HepG2 (cell line): ENCODE data around the gene IFNAR1.

Source experiments
- EZH2 ChIP-seq: conservative IDR thresholded peaks from 2 replicates; pipeline ENCODE4 v1.6.1; 2012; ENCODE audit warnings: mild to moderate bottlenecking, low read depth, low read length, moderate library complexity
- JUNB ChIP-seq: sonication (generic); formaldehyde crosslinking; IDR thresholded peaks from 2 replicates; pipeline ENCODE4 v1.8.0; 2022; ENCODE audit warnings: missing genetic modification reagents, mild to moderate bottlenecking, borderline replicate concordance
- MXI1 ChIP-seq: IDR thresholded peaks from 3 replicates; pipeline ENCODE4 v1.6.1; 2012; ENCODE audit warnings: low read depth, low read length, inconsistent platforms, borderline replicate concordance
- NKX3-1 ChIP-seq: sonication (generic); formaldehyde crosslinking; IDR thresholded peaks from 2 replicates; pipeline ENCODE4 v1.5.0; 2020; ENCODE audit warnings: missing genetic modification reagents
- PITX1 ChIP-seq: sonication (generic); formaldehyde crosslinking; IDR thresholded peaks from 2 replicates; pipeline ENCODE4 v1.5.1; 2020; ENCODE audit warnings: mild to moderate bottlenecking, missing genetic modification reagents
- POLR2A ChIP-seq, 2 experiments: IDR thresholded peaks; 2 replicates each; pipeline ENCODE4 v1.6.1; 2011; ENCODE audit warnings: low read depth in 2 of 2, low read length in 2 of 2, mild to moderate bottlenecking in 1 of 2, moderate library complexity in 1 of 2; ENCODE audit not compliant: insufficient read depth in 1 of 2
- SNAPC2 ChIP-seq: sonication (generic); formaldehyde crosslinking; IDR thresholded peaks from 2 replicates; pipeline ENCODE4 v1.8.1; 2022; ENCODE audit warnings: mild to moderate bottlenecking, missing genetic modification reagents
- TAF1 ChIP-seq: sonication (generic); formaldehyde crosslinking; IDR thresholded peaks from 2 replicates; pipeline ENCODE4 v1.4.0; 2020; ENCODE audit warnings: missing genetic modification reagents
- YY1 ChIP-seq: IDR thresholded peaks from 2 replicates; pipeline ENCODE4 v1.6.1; 2011; ENCODE audit warnings: low read length, low read depth, moderate library complexity, mild to moderate bottlenecking; ENCODE audit not compliant: insufficient read depth, insufficient replicate concordance
- ZNF143 ChIP-seq: sonication (generic); formaldehyde crosslinking; IDR thresholded peaks from 2 replicates; pipeline ENCODE4 v1.4.0; 2020; ENCODE audit warnings: missing genetic modification reagents
- ZNF776 ChIP-seq: sonication (generic); formaldehyde crosslinking; IDR thresholded peaks from 2 replicates; pipeline ENCODE4 v1.4.0; 2020; ENCODE audit warnings: mild to moderate bottlenecking, missing genetic modification reagents
- TF ChIP-seq, protein P1 (sequence below): sonication (generic); formaldehyde crosslinking; IDR thresholded peaks from 2 replicates; pipeline ENCODE4 v1.5.0; 2020; ENCODE audit warnings: mild to moderate bottlenecking, missing genetic modification reagents, moderate library complexity
- TF ChIP-seq, protein P2 (sequence below): sonication (generic); formaldehyde crosslinking; conservative IDR thresholded peaks from 2 replicates; pipeline ENCODE4 v1.8.1; 2023; ENCODE audit warnings: missing genetic modification reagents

DNA sequence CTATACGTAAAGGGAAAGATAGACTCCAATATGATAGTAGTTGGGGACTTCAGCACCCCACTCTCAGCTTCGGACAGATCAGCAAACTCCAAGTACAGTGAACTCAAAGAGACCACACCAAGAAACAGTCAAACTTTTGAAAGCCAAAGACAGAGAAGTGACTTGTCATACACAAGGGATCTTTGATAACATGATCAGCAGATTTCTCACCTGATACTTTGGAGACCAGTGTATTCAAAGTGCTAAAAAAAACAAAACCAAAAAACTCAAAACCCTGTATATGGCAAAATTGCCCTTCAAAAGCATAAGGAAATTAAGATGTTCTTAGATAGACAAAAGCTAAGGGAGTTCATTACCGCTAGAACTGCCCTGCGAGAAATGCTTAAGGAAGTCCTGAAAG is 9.4 kb downstream of the IFNAR1 start:
- TF ChIP-seq MXI1 (no peak), POLR2A (IDR thresholded peaks at IDR 0.05; ENCODE audit: insufficient read depth in 1 of 2, low read depth in 2 of 2, low read length in 2 of 2) (no peak), ZNF776 (CRISPR knock-in tag) (no peak), SNAPC2 (CRISPR knock-in tag) (no peak), JUNB (CRISPR knock-in tag) (no peak), TAF1 (CRISPR knock-in tag) (no peak), EZH2 (no peak), PITX1 (CRISPR knock-in tag) (no peak), NKX3-1 (no peak), ZNF143 (CRISPR knock-in tag) (no peak), YY1 (no peak)
- TF ChIP-seq, protein P1, sequence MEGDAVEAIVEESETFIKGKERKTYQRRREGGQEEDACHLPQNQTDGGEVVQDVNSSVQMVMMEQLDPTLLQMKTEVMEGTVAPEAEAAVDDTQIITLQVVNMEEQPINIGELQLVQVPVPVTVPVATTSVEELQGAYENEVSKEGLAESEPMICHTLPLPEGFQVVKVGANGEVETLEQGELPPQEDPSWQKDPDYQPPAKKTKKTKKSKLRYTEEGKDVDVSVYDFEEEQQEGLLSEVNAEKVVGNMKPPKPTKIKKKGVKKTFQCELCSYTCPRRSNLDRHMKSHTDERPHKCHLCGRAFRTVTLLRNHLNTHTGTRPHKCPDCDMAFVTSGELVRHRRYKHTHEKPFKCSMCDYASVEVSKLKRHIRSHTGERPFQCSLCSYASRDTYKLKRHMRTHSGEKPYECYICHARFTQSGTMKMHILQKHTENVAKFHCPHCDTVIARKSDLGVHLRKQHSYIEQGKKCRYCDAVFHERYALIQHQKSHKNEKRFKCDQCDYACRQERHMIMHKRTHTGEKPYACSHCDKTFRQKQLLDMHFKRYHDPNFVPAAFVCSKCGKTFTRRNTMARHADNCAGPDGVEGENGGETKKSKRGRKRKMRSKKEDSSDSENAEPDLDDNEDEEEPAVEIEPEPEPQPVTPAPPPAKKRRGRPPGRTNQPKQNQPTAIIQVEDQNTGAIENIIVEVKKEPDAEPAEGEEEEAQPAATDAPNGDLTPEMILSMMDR: no peak
- TF ChIP-seq, protein P2, sequence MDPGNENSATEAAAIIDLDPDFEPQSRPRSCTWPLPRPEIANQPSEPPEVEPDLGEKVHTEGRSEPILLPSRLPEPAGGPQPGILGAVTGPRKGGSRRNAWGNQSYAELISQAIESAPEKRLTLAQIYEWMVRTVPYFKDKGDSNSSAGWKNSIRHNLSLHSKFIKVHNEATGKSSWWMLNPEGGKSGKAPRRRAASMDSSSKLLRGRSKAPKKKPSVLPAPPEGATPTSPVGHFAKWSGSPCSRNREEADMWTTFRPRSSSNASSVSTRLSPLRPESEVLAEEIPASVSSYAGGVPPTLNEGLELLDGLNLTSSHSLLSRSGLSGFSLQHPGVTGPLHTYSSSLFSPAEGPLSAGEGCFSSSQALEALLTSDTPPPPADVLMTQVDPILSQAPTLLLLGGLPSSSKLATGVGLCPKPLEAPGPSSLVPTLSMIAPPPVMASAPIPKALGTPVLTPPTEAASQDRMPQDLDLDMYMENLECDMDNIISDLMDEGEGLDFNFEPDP (CRISPR knock-in tag): no peak
